GM21515 (cell line): ENCODE results near the gene TRDMT1.

Experiments used
- ATAC-seq: cut with Tn5 transposase; IDR thresholded peaks from one replicate; pipeline ENCODE4 v1.9.1; 2021; ENCODE audit not compliant: unreplicated experiment

The TRDMT1 gene

GRCh38 chr10:17200912-17201793, at the start of gene TRDMT1:
Gene TRDMT1 (minus strand): TSS chr10:17201672. CDS start chr10:17201634, 38 bp downstream.
- ATAC-seq = peak; percentile 93

- no peak for ATAC-seq
These were observed 49.3 kb upstream of the TRDMT1 start for GRCh38 chr10:17250736-17251135.

GRCh38 chr10:17249820-17250219, 48.3 kb upstream of the TRDMT1 start:
- ATAC-seq = no peak

GRCh38 chr10:17248964-17249363, 47.5 kb upstream of the TRDMT1 start:
- ATAC-seq = no peak

- ATAC-seq = no peak
These were observed 45.7 kb upstream of the TRDMT1 start for GRCh38 chr10:17247210-17247609.

- ATAC-seq = no peak
These were observed 43.4 kb upstream of the TRDMT1 start for GRCh38 chr10:17244700-17245365.

- ATAC-seq = no peak
These were observed 40.3 kb upstream of the TRDMT1 start for GRCh38 chr10:17241611-17242333.

GRCh38 chr10:17240616-17241015, 39.1 kb upstream of the TRDMT1 start:
- no peak for ATAC-seq

- no peak for ATAC-seq
These were observed 38.6 kb upstream of the TRDMT1 start for GRCh38 chr10:17240096-17240495.

GRCh38 chr10:17239345-17240085, 38.0 kb upstream of the TRDMT1 start:
- no peak for ATAC-seq

GRCh38 chr10:17238445-17239291, 37.2 kb upstream of the TRDMT1 start:
- no peak for ATAC-seq

- no peak for ATAC-seq
These were observed 36.5 kb upstream of the TRDMT1 start for GRCh38 chr10:17237915-17238444.

GRCh38 chr10:17237149-17237527, 35.7 kb upstream of the TRDMT1 start:
- no peak for ATAC-seq

- ATAC-seq = no peak
These were observed 35.1 kb upstream of the TRDMT1 start for GRCh38 chr10:17236468-17237148.

GRCh38 chr10:17235136-17235535, 33.7 kb upstream of the TRDMT1 start:
- ATAC-seq = no peak

GRCh38 chr10:17234431-17234945, 33.0 kb upstream of the TRDMT1 start:
- ATAC-seq = no peak

- no peak for ATAC-seq
These were observed 32.0 kb upstream of the TRDMT1 start for GRCh38 chr10:17233286-17233991.

GRCh38 chr10:17232276-17232960, 30.9 kb upstream of the TRDMT1 start:
- no peak for ATAC-seq
